WTC11 (cell line): ENCODE data around the gene UBE2H.

Source experiments
- GABPB1 ChIP-seq: sonication (generic); formaldehyde crosslinking; IDR thresholded peaks from 2 replicates; pipeline ENCODE4 v1.8.1; 2023; ENCODE audit warnings: mild to moderate bottlenecking, missing genetic modification reagents
- TF ChIP-seq, protein P1 (sequence below): fragments of 200-600 bp; IDR thresholded peaks from 2 replicates; pipeline ENCODE4 v1.8.0; 2022; ENCODE audit warnings: antibody characterized with exemption

DNA sequence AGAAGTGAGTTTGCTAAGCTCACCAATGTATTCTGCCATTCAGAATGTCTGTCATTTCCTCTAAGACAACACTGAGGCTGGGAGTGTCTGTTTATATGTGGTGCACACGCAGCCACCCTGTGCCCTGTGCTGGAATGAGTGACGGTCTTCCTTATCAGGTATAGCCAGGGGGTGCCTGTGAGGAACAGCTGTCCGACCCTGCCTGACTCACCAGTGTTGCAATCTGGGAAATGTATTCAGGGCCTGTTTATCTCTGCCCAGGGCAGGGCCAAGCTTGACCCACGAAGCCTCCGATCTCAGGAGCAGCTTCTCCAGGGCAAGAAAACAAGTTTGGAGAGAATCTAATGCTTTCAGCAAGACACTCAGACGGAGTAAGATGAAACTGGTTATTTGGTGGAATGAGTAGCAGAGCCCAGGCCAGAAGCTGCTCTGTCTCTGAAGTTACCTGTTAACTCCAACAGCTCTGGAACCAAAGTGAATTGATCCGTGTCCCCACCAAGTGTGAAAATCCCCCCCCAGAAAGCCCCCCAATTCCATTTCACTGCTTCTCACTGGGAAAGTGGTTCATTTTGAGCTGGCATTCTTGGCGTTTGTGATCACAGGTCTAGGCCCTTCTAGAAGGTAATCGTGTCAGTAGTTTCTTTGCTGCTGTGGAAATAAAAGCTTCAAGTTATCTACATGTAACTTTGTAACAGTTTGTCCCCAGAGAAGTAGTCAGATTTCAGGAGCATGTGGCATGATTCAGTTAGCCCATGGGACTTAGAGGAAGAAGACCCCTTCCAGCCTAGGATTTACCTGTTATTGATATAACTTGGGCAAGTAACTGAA, 6.1 kb upstream of the UBE2H start:
- peak; percentile 64; the same call in 1 of the 2 replicates for TF ChIP-seq GABPB1 (CRISPR knock-in tag)
- TF ChIP-seq, protein P1, sequence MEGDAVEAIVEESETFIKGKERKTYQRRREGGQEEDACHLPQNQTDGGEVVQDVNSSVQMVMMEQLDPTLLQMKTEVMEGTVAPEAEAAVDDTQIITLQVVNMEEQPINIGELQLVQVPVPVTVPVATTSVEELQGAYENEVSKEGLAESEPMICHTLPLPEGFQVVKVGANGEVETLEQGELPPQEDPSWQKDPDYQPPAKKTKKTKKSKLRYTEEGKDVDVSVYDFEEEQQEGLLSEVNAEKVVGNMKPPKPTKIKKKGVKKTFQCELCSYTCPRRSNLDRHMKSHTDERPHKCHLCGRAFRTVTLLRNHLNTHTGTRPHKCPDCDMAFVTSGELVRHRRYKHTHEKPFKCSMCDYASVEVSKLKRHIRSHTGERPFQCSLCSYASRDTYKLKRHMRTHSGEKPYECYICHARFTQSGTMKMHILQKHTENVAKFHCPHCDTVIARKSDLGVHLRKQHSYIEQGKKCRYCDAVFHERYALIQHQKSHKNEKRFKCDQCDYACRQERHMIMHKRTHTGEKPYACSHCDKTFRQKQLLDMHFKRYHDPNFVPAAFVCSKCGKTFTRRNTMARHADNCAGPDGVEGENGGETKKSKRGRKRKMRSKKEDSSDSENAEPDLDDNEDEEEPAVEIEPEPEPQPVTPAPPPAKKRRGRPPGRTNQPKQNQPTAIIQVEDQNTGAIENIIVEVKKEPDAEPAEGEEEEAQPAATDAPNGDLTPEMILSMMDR = no peak
